Endodermal cell (in vitro differentiated cells): Measurements from ENCODE around the gene NTRK2. TPM values are rescaled to one million over a fixed set of nuclear protein-coding genes. Genes with fewer than 3 reads are reported as not detected.

ENCODE experiments used
- DNase-seq: peaks from one replicate; pipeline ENCODE4 v3.0.0-alpha.2; 2017
- H3K27ac ChIP-seq: 2 replicates; pipeline ENCODE4 v1.5.1; 2013; ENCODE audit warnings: mild to moderate bottlenecking, low read depth, low read length, moderate library complexity
- H3K27me3 ChIP-seq: 2 replicates; pipeline ENCODE4 v1.6.1; 2013; ENCODE audit warnings: mild to moderate bottlenecking, low read length, moderate library complexity; ENCODE audit not compliant: insufficient read depth, control insufficient read depth, poor library complexity, severe bottlenecking
- H3K36me3 ChIP-seq: 2 replicates; pipeline ENCODE4 v1.7.0; 2013; ENCODE audit warnings: mild to moderate bottlenecking, low read length, moderate library complexity; ENCODE audit not compliant: control insufficient read depth, insufficient read depth
- H3K4me1 ChIP-seq: one replicate; pipeline ENCODE4 v1.7.0; 2013; ENCODE audit warnings: low read length; ENCODE audit not compliant: control insufficient read depth, insufficient read depth
- H3K4me3 ChIP-seq: 2 replicates; pipeline ENCODE4 v1.5.1; 2013; ENCODE audit warnings: mild to moderate bottlenecking, low read length, moderate library complexity
- H3K9ac ChIP-seq: 2 replicates; pipeline ENCODE4 v1.6.1; 2013; ENCODE audit warnings: mild to moderate bottlenecking, low read length, moderate library complexity; ENCODE audit not compliant: poor library complexity, severe bottlenecking; ENCODE audit errors: extremely low read depth
- H3K9me3 ChIP-seq: 2 replicates; pipeline ENCODE4 v1.6.1; 2013; ENCODE audit warnings: mild to moderate bottlenecking, low read length, moderate library complexity; ENCODE audit not compliant: control insufficient read depth
- H3K27ac Mint-ChIP-seq: 2 replicates; pipeline ENCODE4 v1.8.0; 2020; ENCODE audit warnings: mixed read lengths
- H3K27me3 Mint-ChIP-seq: 2 replicates; pipeline ENCODE4 v1.8.0; 2021; ENCODE audit warnings: mild to moderate bottlenecking, mixed read lengths; ENCODE audit not compliant: insufficient read depth
- H3K36me3 Mint-ChIP-seq: 2 replicates; pipeline ENCODE4 v1.8.0; 2020; ENCODE audit warnings: low read depth, mixed read lengths
- H3K4me1 Mint-ChIP-seq: 2 replicates; pipeline ENCODE4 v1.8.0; 2020; ENCODE audit warnings: mixed read lengths
- H3K4me3 Mint-ChIP-seq: 2 replicates; pipeline ENCODE4 v1.8.0; 2020; ENCODE audit warnings: mild to moderate bottlenecking, moderate library complexity, mixed read lengths
- H3K9me3 Mint-ChIP-seq: 2 replicates; pipeline ENCODE4 v1.8.0; 2020; ENCODE audit warnings: mild to moderate bottlenecking, mixed read lengths
- WGBS, 2 experiments: methylation state at CpG; one replicate each; pipeline versions ENCODE4 v1.1.5 to v1.1.7; 2013; ENCODE audit warnings: missing lambda C conversion rate in 2 of 2, mixed read lengths in 1 of 2; ENCODE audit not compliant: insufficient coverage in 1 of 2, insufficient read length in 1 of 2; 5-methylcytosine and 5-hydroxymethylcytosine counted together
- total RNA-seq, 2 donors: library from RNA; stranded (reverse); fragmentation: NEBNext Ultra II Directional in 1 of 2; extraction: Animal tissue kit (Norgen Biotek cat#: 25700) in 1 of 2; gene quantifications; 2 replicates in 1 of 2; 3 replicates in 1 of 2; pipeline ENCODE4 v1.2.1, GENCODE V29; 2021
- TF ChIP-seq, protein P1 (sequence below): fragments of 200-600 bp; sonication (generic); conservative IDR thresholded peaks from 2 replicates; pipeline ENCODE4 v1.5.0; 2021; ENCODE audit warnings: antibody characterized with exemption, mild to moderate bottlenecking

Gene NTRK2
- total RNA-seq, 2 donors from 2014 or later, result 0.09 to 0.18 TPM

DNA sequence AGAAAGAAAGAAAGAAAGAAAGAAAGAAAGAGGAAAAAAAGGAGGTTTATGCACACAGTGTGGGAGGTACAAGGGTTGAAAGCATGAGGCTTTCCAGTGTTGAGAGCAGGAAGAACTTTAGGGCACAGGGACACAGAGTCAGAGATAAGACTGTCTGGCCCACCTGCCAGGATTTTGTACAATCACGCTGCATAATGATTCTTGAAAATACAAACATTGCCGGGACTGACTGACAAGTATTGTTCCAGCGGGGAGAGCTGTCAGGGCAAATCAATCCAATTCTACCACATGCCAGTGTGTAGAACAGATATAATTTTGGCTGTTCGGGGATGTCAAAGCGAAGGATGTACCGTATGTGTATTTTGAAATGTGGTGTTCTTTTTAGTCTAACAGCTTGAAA, 254.7 kb downstream of the NTRK2 start:
- 70 to 90% methylated on average over 3 to 6 of the region's 6 CpGs for WGBS, 2 experiments
- H3K4me1 Mint-ChIP-seq, result peaks cover 7% of the 10 kb centered on the region
- no peaks in the 10 kb centered on the region for H3K36me3 Mint-ChIP-seq
- TF ChIP-seq, protein P1, sequence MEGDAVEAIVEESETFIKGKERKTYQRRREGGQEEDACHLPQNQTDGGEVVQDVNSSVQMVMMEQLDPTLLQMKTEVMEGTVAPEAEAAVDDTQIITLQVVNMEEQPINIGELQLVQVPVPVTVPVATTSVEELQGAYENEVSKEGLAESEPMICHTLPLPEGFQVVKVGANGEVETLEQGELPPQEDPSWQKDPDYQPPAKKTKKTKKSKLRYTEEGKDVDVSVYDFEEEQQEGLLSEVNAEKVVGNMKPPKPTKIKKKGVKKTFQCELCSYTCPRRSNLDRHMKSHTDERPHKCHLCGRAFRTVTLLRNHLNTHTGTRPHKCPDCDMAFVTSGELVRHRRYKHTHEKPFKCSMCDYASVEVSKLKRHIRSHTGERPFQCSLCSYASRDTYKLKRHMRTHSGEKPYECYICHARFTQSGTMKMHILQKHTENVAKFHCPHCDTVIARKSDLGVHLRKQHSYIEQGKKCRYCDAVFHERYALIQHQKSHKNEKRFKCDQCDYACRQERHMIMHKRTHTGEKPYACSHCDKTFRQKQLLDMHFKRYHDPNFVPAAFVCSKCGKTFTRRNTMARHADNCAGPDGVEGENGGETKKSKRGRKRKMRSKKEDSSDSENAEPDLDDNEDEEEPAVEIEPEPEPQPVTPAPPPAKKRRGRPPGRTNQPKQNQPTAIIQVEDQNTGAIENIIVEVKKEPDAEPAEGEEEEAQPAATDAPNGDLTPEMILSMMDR, result no peak
- Histone ChIP-seq H3K27me3 (no peaks in the 10 kb centered on the region), H3K4me1 (no peaks in the 10 kb centered on the region), H3K4me3 (no peak overlapping the region), H3K36me3 (no peaks in the 10 kb centered on the region), H3K27ac (peak overlapping the region; percentile 87), H3K9ac (no peak overlapping the region), H3K9me3 (no peaks in the 10 kb centered on the region)
- DNase-seq, result no peak
- no peak overlapping the region for H3K27ac Mint-ChIP-seq
- no peak overlapping the region for H3K4me3 Mint-ChIP-seq
- H3K9me3 Mint-ChIP-seq, result no peaks in the 10 kb centered on the region
- H3K27me3 Mint-ChIP-seq, result no peaks in the 10 kb centered on the region

DNA sequence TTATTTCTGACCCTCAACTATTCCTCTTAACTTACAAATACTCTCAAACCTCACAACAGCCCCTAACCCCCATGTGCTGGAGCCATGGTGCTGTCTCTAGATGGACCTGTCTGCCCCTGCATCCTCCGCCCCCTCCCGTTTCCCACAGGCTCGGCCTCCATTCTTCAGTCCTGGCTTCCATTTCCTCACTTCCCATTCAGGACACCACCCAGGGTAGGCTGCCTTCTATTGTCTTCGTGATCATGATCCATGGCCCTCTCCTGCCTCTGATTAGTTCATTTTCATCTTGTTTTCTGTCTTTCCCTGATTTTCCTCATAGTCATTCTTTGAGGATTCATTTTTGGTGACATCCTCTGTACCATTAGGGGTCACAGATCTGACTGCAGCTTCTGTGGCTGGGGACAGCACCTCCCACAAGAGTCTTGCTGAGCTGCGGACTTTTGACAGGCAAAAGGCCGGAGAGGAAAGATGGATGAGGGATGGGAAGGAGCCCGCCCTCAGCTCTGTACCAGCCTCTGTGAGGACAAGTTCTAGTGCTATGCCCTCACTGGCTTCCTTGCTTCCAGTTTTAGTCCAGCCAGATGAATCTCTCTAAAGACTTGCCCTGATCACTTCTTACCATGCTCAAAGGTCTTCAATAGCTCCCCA, 255.8 kb downstream of the NTRK2 start:
- TF ChIP-seq, protein P1, result no peak
- Histone ChIP-seq H3K27ac (peak overlapping the region; percentile 87), H3K27me3 (no peaks in the 10 kb centered on the region), H3K4me1 (no peaks in the 10 kb centered on the region), H3K4me3 (no peak overlapping the region), H3K9me3 (no peaks in the 10 kb centered on the region), H3K9ac (no peak overlapping the region), H3K36me3 (no peaks in the 10 kb centered on the region)
- no peak overlapping the region for H3K4me3 Mint-ChIP-seq
- H3K36me3 Mint-ChIP-seq, result no peaks in the 10 kb centered on the region
- no peaks in the 10 kb centered on the region for H3K27me3 Mint-ChIP-seq
- no peaks in the 10 kb centered on the region for H3K9me3 Mint-ChIP-seq
- no peak overlapping the region for H3K27ac Mint-ChIP-seq
- WGBS, 2 experiments, result 70 to 87% methylated on average over 4 to 7 of the region's 7 CpGs
- H3K4me1 Mint-ChIP-seq, result peaks cover 7% of the 10 kb centered on the region
- no peak for DNase-seq

DNA sequence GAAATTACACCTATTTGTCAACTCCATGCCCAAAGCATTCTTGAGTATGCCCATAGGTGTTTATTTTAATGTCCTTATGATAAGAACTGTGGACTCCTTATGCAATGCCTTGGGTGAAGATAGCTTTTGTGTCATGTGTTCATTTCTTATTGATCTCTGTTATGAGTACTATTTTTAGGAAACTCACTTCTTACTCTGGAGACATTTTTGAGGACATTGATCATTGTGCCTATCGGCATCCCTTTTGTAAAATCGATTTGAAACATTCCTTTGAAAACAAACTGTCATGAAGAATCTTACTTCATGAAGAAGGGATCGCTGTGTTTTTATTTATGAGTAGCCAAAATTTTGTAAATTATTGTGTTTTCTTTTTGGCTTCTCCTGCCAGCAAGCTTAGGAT, 257.3 kb downstream of the NTRK2 start:
- H3K27ac ChIP-seq, result no peak overlapping the region
- 91 to 100% methylated on average over 2 to 3 of the region's 3 CpGs for WGBS, 2 experiments

More for the DNA sequence above, 257.3 kb downstream of the NTRK2 start:
- no peak for DNase-seq
- no peak overlapping the region for H3K27ac Mint-ChIP-seq
- H3K4me3 Mint-ChIP-seq, result no peak overlapping the region
- H3K27me3 ChIP-seq, result no peaks in the 10 kb centered on the region
- H3K36me3 Mint-ChIP-seq, result no peaks in the 10 kb centered on the region
- no peaks in the 10 kb centered on the region for H3K36me3 ChIP-seq
- no peaks in the 10 kb centered on the region for H3K9me3 ChIP-seq
- H3K4me3 ChIP-seq, result no peak overlapping the region
- no peaks in the 10 kb centered on the region for H3K4me1 ChIP-seq
- H3K9me3 Mint-ChIP-seq, result no peaks in the 10 kb centered on the region
- peaks cover 7% of the 10 kb centered on the region for H3K4me1 Mint-ChIP-seq
- TF ChIP-seq, protein P1, result no peak
- no peak overlapping the region for H3K9ac ChIP-seq
- H3K27me3 Mint-ChIP-seq, result no peaks in the 10 kb centered on the region
